H9 (cell line): ENCODE data around the gene FABP1. TPM values are rescaled to one million over a fixed set of nuclear protein-coding genes. Genes with fewer than 3 reads are reported as not detected.

Source experiments
- DNase-seq: peaks from one replicate; pipeline ENCODE4 v3.0.0-alpha.2; 2017
- H2AFZ ChIP-seq: one replicate; pipeline ENCODE4 v1.6.1; 2013; ENCODE audit warnings: mild to moderate bottlenecking, low read length, control low read depth, moderate library complexity
- H2AK5ac ChIP-seq: 2 replicates; pipeline ENCODE4 v1.6.1; 2013; ENCODE audit warnings: low read length, control low read depth, mixed read lengths; ENCODE audit not compliant: insufficient read length
- H2BK120ac ChIP-seq: one replicate; pipeline ENCODE4 v1.6.1; 2013; ENCODE audit warnings: low read depth, mild to moderate bottlenecking, low read length, control low read depth, inconsistent platforms; ENCODE audit not compliant: poor library complexity, severe bottlenecking
- H2BK12ac ChIP-seq: 2 replicates; pipeline ENCODE4 v1.6.1; 2013; ENCODE audit warnings: low read length, control low read depth, mixed read lengths, low read depth; ENCODE audit not compliant: insufficient read length
- H2BK15ac ChIP-seq: 2 replicates; pipeline ENCODE4 v1.6.1; 2013; ENCODE audit warnings: low read depth, low read length, control low read depth
- H2BK20ac ChIP-seq: one replicate; pipeline ENCODE4 v1.6.1; 2013; ENCODE audit warnings: low read depth, mild to moderate bottlenecking, low read length, control low read depth, inconsistent platforms; ENCODE audit not compliant: poor library complexity, severe bottlenecking
- H2BK5ac ChIP-seq: 2 replicates; pipeline ENCODE4 v1.6.1; 2013; ENCODE audit warnings: low read length, control low read depth, mixed read lengths; ENCODE audit not compliant: insufficient read length
- H3K14ac ChIP-seq: 2 replicates; pipeline ENCODE4 v1.6.1; 2013; ENCODE audit warnings: low read length, control low read depth; ENCODE audit not compliant: insufficient read depth
- H3K18ac ChIP-seq: 2 replicates; pipeline ENCODE4 v1.6.1; 2013; ENCODE audit warnings: low read depth, mild to moderate bottlenecking, mixed read lengths, low read length, control low read depth; ENCODE audit not compliant: insufficient read length
- H3K23ac ChIP-seq: 2 replicates; pipeline ENCODE4 v1.6.1; 2013; ENCODE audit warnings: low read length, control low read depth, mixed read lengths, low read depth; ENCODE audit not compliant: insufficient read length
- H3K23me2 ChIP-seq: 2 replicates; pipeline ENCODE4 v1.6.1; 2013; ENCODE audit warnings: low read depth, mild to moderate bottlenecking, mixed read lengths, low read length, control low read depth; ENCODE audit not compliant: insufficient read length, poor library complexity, severe bottlenecking
- H3K27ac ChIP-seq: 2 replicates; pipeline ENCODE4 v1.5.1; 2013; ENCODE audit warnings: low read length, control low read depth, mixed read lengths, low read depth; ENCODE audit not compliant: insufficient read length
- H3K27me3 ChIP-seq: 2 replicates; pipeline ENCODE4 v1.6.1; 2013; ENCODE audit warnings: low read length, control low read depth, inconsistent platforms; ENCODE audit not compliant: insufficient read depth
- H3K4ac ChIP-seq: 2 replicates; pipeline ENCODE4 v1.6.1; 2013; ENCODE audit warnings: low read depth, mild to moderate bottlenecking, control low read depth, inconsistent platforms, low read length, moderate library complexity
- H3K4me1 ChIP-seq: 2 replicates; pipeline ENCODE4 v1.6.1; 2013; ENCODE audit warnings: low read length, control low read depth, inconsistent platforms; ENCODE audit not compliant: insufficient read depth
- H3K4me2 ChIP-seq: 2 replicates; pipeline ENCODE4 v1.6.1; 2013; ENCODE audit warnings: low read length, control low read depth, mixed read lengths; ENCODE audit not compliant: insufficient read length, insufficient read depth
- H3K56ac ChIP-seq: 2 replicates; pipeline ENCODE4 v1.6.1; 2013; ENCODE audit warnings: low read depth, mild to moderate bottlenecking, mixed read lengths, low read length, control low read depth; ENCODE audit not compliant: insufficient read length
- H3K79me1 ChIP-seq: 2 replicates; pipeline ENCODE4 v1.6.1; 2013; ENCODE audit warnings: low read depth, mild to moderate bottlenecking, moderate library complexity, low read length, control low read depth, inconsistent platforms; ENCODE audit not compliant: insufficient read depth, poor library complexity, severe bottlenecking
- H3K79me2 ChIP-seq: 2 replicates; pipeline ENCODE4 v1.6.1; 2013; ENCODE audit warnings: low read length, control low read depth, inconsistent platforms; ENCODE audit not compliant: insufficient read depth
- H3K9ac ChIP-seq: 2 replicates; pipeline ENCODE4 v1.6.1; 2013; ENCODE audit warnings: low read length, control low read depth, mixed read lengths; ENCODE audit not compliant: insufficient read length; ENCODE audit errors: extremely low read depth
- H3K9me3 ChIP-seq: one replicate; pipeline ENCODE4 v1.6.1; 2013; ENCODE audit warnings: low read depth, low read length, inconsistent platforms; ENCODE audit not compliant: control insufficient read depth
- H3T11ph ChIP-seq: one replicate; pipeline ENCODE4 v1.6.1; 2013; ENCODE audit warnings: mild to moderate bottlenecking, low read length, control low read depth, inconsistent platforms
- H4K20me1 ChIP-seq: one replicate; pipeline ENCODE4 v1.6.1; 2013; ENCODE audit not compliant: control insufficient read depth, insufficient read length, insufficient read depth
- H4K5ac ChIP-seq: 2 replicates; pipeline ENCODE4 v1.6.1; 2013; ENCODE audit warnings: low read depth, mild to moderate bottlenecking, mixed read lengths, low read length, control low read depth; ENCODE audit not compliant: insufficient read length
- H4K8ac ChIP-seq: replicated peaks from 2 replicates; pipeline ENCODE4 v1.6.1; 2013; ENCODE audit warnings: low read length, control low read depth, mixed read lengths, low read depth; ENCODE audit not compliant: insufficient read length
- H4K91ac ChIP-seq: 2 replicates; pipeline ENCODE4 v1.6.1; 2013; ENCODE audit warnings: low read depth, mild to moderate bottlenecking, moderate library complexity, mixed read lengths, low read length, control low read depth; ENCODE audit not compliant: insufficient read length
- H3K27ac Mint-ChIP-seq, 3 experiments: 2 replicates in 2 of 3; 3 replicates in 1 of 3; pipeline ENCODE4 v1.8.0; 2020 to 2021; ENCODE audit warnings: mixed read lengths in 3 of 3, mild to moderate bottlenecking in 1 of 3, moderate library complexity in 1 of 3
- H3K27me3 Mint-ChIP-seq: 2 replicates; pipeline ENCODE4 v1.8.0; 2021; ENCODE audit warnings: low read depth, mild to moderate bottlenecking, moderate library complexity, mixed read lengths
- H3K36me3 Mint-ChIP-seq, 3 experiments: 2 replicates in 2 of 3; 3 replicates in 1 of 3; pipeline ENCODE4 v1.8.0; 2020 to 2021; ENCODE audit warnings: low read depth in 3 of 3, mixed read lengths in 3 of 3; ENCODE audit not compliant: insufficient read depth in 1 of 3
- H3K4me1 Mint-ChIP-seq, 2 experiments: 2 replicates each; pipeline ENCODE4 v1.8.0; 2020; ENCODE audit warnings: mixed read lengths in 2 of 2
- H3K4me3 Mint-ChIP-seq, 2 experiments: 2 replicates in 1 of 2; 3 replicates in 1 of 2; pipeline ENCODE4 v1.8.0; 2020 to 2021; ENCODE audit warnings: mild to moderate bottlenecking in 2 of 2, mixed read lengths in 2 of 2, moderate library complexity in 1 of 2
- H3K9me3 Mint-ChIP-seq, 2 experiments: 2 replicates in 1 of 2; 3 replicates in 1 of 2; pipeline ENCODE4 v1.8.0; 2020; ENCODE audit warnings: mild to moderate bottlenecking in 2 of 2, mixed read lengths in 2 of 2, moderate library complexity in 1 of 2
- WGBS: extraction: QIAGEN DNeasy Blood & Tissue Kit; methylation state at CpG from one replicate; pipeline ENCODE4 v1.1.7; 2013; ENCODE audit warnings: missing lambda C conversion rate, low lambda C conversion rate, mixed read lengths; ENCODE audit not compliant: insufficient read length; ENCODE audit errors: extremely low coverage; 5-methylcytosine and 5-hydroxymethylcytosine counted together
- total RNA-seq: library from RNA; stranded (reverse); gene quantifications from 2 replicates; pipeline ENCODE4 v1.2.1, GENCODE V29; 2021
- TF ChIP-seq, protein P1 (sequence below): fragments of 200-600 bp; sonication (generic); conservative IDR thresholded peaks from 3 replicates; pipeline ENCODE4 v1.8.0; 2021; ENCODE audit warnings: antibody characterized with exemption, mild to moderate bottlenecking

The FABP1 gene
- total RNA-seq, 1 experiment from 2014 or later, result not detected

DNA sequence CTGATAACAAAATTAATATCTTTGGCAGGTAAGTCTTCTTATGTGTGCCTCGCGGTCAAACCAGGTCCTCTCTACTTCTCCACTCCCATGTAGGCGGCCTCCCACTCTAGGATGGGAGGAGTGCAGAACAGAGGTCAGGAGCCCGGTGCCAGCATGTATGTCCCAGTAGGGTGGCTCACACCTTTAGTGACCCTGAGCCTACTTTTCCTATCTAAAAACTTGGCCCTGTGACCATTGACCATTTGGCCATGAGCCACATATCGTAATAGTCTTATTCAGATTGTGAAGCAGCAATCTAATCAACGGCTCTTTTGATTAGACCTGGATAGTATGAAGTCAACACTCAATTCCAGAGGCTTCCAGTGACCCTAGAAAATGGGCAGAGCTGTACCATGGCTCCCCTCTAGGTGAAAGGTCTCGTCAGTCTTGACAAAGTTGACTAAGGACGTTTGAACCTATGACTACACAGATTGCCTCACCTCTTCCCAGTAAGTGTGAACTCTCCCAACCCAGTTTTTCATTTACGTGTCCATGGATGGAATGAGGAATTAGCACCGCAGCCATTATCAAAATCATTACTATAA lies 17.1 kb upstream of the FABP1 start:
- TF ChIP-seq, protein P1, sequence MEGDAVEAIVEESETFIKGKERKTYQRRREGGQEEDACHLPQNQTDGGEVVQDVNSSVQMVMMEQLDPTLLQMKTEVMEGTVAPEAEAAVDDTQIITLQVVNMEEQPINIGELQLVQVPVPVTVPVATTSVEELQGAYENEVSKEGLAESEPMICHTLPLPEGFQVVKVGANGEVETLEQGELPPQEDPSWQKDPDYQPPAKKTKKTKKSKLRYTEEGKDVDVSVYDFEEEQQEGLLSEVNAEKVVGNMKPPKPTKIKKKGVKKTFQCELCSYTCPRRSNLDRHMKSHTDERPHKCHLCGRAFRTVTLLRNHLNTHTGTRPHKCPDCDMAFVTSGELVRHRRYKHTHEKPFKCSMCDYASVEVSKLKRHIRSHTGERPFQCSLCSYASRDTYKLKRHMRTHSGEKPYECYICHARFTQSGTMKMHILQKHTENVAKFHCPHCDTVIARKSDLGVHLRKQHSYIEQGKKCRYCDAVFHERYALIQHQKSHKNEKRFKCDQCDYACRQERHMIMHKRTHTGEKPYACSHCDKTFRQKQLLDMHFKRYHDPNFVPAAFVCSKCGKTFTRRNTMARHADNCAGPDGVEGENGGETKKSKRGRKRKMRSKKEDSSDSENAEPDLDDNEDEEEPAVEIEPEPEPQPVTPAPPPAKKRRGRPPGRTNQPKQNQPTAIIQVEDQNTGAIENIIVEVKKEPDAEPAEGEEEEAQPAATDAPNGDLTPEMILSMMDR, result no peak
- H3K9me3 Mint-ChIP-seq, result peaks cover 14 to 17% of the 10 kb centered on the region in 2 experiments
- no peaks in the 10 kb centered on the region for H3K79me2 ChIP-seq

More for the DNA sequence above, 17.1 kb upstream of the FABP1 start:
- H3K27ac Mint-ChIP-seq, result no peak overlapping the region
- no peak overlapping the region for H2BK120ac ChIP-seq
- H3K23me2 ChIP-seq, result no peaks in the 10 kb centered on the region
- H4K8ac ChIP-seq, result no peak overlapping the region
- no peak overlapping the region for H3K9ac ChIP-seq
- no peak overlapping the region for H3K4ac ChIP-seq
- no peak overlapping the region for H2AFZ ChIP-seq
- no peak overlapping the region for H3K14ac ChIP-seq
- H3K27me3 ChIP-seq, result no peaks in the 10 kb centered on the region
- H4K91ac ChIP-seq, result no peak overlapping the region
- no peak overlapping the region for H3K56ac ChIP-seq
- H2BK5ac ChIP-seq, result no peak overlapping the region
- H2AK5ac ChIP-seq, result no peak overlapping the region
- H4K5ac ChIP-seq, result no peak overlapping the region
- H3K36me3 Mint-ChIP-seq, result peaks cover 2 to 12% (median 2%) of the 10 kb centered on the region in 3 experiments; a peak in 5 of 7 replicates
- peaks cover 14% of the 10 kb centered on the region for H3K27me3 Mint-ChIP-seq
- no peak overlapping the region for H3K27ac ChIP-seq
- no peak overlapping the region for H2BK15ac ChIP-seq
- H3K79me1 ChIP-seq, result no peaks in the 10 kb centered on the region
- H3K4me3 Mint-ChIP-seq, result no peak overlapping the region
- H3K18ac ChIP-seq, result no peak overlapping the region
- H3T11ph ChIP-seq, result no peak overlapping the region
- H4K20me1 ChIP-seq, result no peaks in the 10 kb centered on the region
- no peak overlapping the region for H2BK12ac ChIP-seq
- H3K9me3 ChIP-seq, result no peaks in the 10 kb centered on the region
- H3K4me1 Mint-ChIP-seq, result no peaks in the 10 kb centered on the region
- H3K23ac ChIP-seq, result no peak overlapping the region
- H3K4me1 ChIP-seq, result no peaks in the 10 kb centered on the region
- WGBS, result no CpG with 5 or more reads among the region's 10 CpGs
- H3K4me2 ChIP-seq, result no peak overlapping the region
- DNase-seq, result no peak
- H2BK20ac ChIP-seq, result no peak overlapping the region
